ENCODE results near the gene BAHCC1.

The BAHCC1 gene

DNA sequence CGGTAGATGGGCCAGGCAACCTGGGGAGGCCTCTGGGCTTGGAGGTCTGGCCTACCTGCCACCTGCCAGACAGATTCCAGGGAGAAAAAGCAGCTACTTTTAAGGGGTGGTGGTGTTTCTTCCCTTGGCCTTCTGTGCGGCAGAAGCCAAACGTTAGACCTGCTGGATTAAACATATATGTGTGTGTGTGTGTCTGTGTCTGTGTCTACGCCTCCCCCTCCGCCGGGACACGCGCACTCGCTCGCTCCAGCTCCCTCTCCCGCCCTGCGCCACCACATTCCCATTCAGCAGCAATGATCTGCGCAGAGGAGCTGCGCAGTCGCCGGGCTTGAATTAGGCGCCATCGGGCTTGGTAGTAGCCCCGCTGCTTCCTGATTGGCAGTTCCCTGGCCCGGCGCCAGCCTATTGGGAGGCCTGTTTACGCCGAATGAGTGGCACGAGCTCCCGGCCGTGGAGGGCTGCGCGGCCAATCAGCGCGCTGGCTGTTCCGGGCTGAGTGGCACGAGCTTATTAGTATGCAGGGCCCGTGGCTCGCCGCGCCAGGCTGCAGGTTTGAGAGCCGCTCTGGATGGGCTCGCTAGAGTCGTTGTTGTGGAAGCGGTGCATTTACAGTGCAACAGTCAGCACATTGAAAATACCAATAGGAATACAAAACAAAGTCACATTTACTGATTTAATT, at the start of gene BAHCC1:
TSS of gene BAHCC1 (plus strand) at position 537 of the 679 bp plus-strand sequence. CDS start 4,283 bp downstream, outside the sequence.
- Histone ChIP-seq H3K9me3 (replicated peaks; ENCODE audit: insufficient read depth, low read length) (no peaks in the 10 kb centered on the region), H3K27ac (ENCODE audit: low read length) (no peak within 1 kb of the TSS), H2AFZ (ENCODE audit: low read length) (0 out of 2 replicates have a peak within 1 kb of the TSS, but pooled peaks have one; percentile 27), H3K9me2 (replicated peaks; ENCODE audit: insufficient read depth, low read length) (no peaks in the 10 kb centered on the region), H3K4me3 (ENCODE audit: low read length) (peak within 1 kb of the TSS; percentile 21; the same call in 1 of the 2 replicates), H3K4me1 (ENCODE audit: low read length) (peaks cover 10% of the 10 kb centered on the region), H3K9ac (ENCODE audit: low read length) (no peak within 1 kb of the TSS), H3K36me3 (replicated peaks; ENCODE audit: insufficient read depth, low read length) (no peaks in the 10 kb centered on the region), H3K27me3 (replicated peaks; ENCODE audit: insufficient read depth, low read length) (peaks cover 84% of the 10 kb centered on the region), H4K20me1 (ENCODE audit: insufficient read depth, low read length) (no peaks in the 10 kb centered on the region), H3K79me2 (ENCODE audit: low read length) (no peaks in the 10 kb centered on the region), H3F3A (ENCODE audit: insufficient read depth, low read length) (peaks cover 3% of the 10 kb centered on the region; the same call in 1 of the 2 replicates), H3K4me2 (ENCODE audit: low read depth, low read length) (peak within 1 kb of the TSS; percentile 57; the same call in 1 of the 2 replicates)
- peak; percentile 93 for DNase-seq
- TF ChIP-seq, protein P1, sequence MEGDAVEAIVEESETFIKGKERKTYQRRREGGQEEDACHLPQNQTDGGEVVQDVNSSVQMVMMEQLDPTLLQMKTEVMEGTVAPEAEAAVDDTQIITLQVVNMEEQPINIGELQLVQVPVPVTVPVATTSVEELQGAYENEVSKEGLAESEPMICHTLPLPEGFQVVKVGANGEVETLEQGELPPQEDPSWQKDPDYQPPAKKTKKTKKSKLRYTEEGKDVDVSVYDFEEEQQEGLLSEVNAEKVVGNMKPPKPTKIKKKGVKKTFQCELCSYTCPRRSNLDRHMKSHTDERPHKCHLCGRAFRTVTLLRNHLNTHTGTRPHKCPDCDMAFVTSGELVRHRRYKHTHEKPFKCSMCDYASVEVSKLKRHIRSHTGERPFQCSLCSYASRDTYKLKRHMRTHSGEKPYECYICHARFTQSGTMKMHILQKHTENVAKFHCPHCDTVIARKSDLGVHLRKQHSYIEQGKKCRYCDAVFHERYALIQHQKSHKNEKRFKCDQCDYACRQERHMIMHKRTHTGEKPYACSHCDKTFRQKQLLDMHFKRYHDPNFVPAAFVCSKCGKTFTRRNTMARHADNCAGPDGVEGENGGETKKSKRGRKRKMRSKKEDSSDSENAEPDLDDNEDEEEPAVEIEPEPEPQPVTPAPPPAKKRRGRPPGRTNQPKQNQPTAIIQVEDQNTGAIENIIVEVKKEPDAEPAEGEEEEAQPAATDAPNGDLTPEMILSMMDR (IDR thresholded peaks at IDR 0.05; ENCODE audit: low read length): no peak
- TF ChIP-seq EZH2 (optimal IDR thresholded peaks at IDR 0.05; ENCODE audit: low read depth, low read length) (no peak), EZH2phosphoT487 (IDR thresholded peaks at IDR 0.05; ENCODE audit: low read length) (no peak)

DNA sequence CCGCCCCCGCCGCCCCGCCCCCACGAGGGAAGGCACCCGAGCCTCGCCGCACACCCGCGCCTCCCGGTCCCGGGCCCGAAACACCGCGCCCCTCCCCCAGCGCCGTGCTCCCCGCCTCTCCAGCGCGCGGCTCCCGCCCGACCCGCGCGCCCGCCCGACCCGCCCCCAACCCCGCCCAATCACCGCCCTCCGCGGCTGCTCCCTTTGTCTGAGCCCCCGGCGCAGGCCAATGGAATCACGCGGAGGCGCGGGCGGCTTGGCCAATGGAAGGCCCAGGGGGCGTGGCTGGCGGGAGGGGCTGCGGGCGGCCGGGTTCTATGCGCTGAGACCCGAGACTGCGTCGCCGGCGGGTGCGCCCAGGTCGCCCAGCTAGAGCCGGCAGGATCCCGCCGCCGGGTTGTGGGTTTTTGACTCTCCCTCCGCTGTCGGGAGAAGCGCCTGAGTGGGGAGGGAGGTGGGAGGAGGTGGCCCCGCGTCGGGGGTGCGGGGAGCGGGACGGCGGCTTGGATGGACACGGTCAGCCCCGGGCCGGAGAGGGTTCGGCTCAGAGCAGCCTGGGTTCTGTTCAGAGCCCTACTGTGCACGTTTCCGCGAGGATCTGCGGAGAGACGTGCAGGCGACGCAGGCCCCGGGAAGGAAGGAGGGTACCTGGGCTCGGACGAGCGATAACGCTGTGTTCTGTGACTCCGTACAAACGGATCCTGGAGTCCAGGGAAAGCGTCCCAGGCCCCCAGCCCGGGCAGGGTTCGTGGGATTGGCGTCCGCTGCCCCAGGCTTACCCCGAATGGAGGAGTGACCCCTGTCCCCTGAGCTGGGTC, 49.0 kb upstream of the BAHCC1 start:
- H3K27me3 ChIP-seq (replicated peaks; ENCODE audit: insufficient read depth, low read length): peaks cover 82% of the 10 kb centered on the region
- peaks cover 7% of the 10 kb centered on the region; the same call in 1 of the 2 replicates for H3K4me1 ChIP-seq (ENCODE audit: low read length)
- TF ChIP-seq EZH2phosphoT487 (IDR thresholded peaks at IDR 0.05; ENCODE audit: low read length): no peak
- no peak for TF ChIP-seq EZH2 (optimal IDR thresholded peaks at IDR 0.05; ENCODE audit: low read depth, low read length)
- TF ChIP-seq, protein P1 (IDR thresholded peaks at IDR 0.05; ENCODE audit: low read length): no peak
- H3K4me3 ChIP-seq (ENCODE audit: low read length): no peak overlapping the region
- peak; percentile 94 for DNase-seq
- H3K79me2 ChIP-seq (ENCODE audit: low read length): no peaks in the 10 kb centered on the region
- H3K9ac ChIP-seq (ENCODE audit: low read length): no peak overlapping the region
- no peaks in the 10 kb centered on the region for H3F3A ChIP-seq (ENCODE audit: insufficient read depth, low read length)
- no peaks in the 10 kb centered on the region for H4K20me1 ChIP-seq (ENCODE audit: insufficient read depth, low read length)
- no peaks in the 10 kb centered on the region for H3K9me2 ChIP-seq (replicated peaks; ENCODE audit: insufficient read depth, low read length)
- H3K4me2 ChIP-seq (ENCODE audit: low read depth, low read length): peak overlapping the region; percentile 52; the same call in 1 of the 2 replicates
- peak overlapping the region; percentile 48 for H2AFZ ChIP-seq (ENCODE audit: low read length)
- H3K36me3 ChIP-seq (replicated peaks; ENCODE audit: insufficient read depth, low read length): no peaks in the 10 kb centered on the region
- no peak overlapping the region for H3K27ac ChIP-seq (ENCODE audit: low read length)
- no peaks in the 10 kb centered on the region for H3K9me3 ChIP-seq (replicated peaks; ENCODE audit: insufficient read depth, low read length)

DNA sequence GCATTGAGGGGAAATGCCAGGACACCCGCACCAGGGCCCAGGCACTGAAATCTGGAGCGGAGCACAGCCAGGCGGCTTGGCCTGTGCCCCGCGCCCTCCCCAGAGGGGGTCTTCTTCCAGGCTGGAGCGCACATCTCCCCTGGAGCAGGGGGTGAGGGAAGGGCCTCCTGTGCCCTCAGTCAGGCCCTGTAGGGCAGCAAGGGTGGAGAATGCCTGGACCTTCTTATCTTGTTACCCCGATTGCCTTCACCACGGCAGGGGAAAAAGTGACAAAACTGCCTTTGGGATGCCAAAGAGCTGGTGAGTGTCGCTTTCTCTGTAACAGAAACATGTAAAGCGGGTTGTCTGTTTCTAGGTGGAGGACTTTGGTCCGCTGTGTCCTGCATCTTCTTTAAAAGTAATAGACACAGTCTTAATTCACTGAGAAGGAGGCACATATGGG, 48.3 kb upstream of the BAHCC1 start:
- no peaks in the 10 kb centered on the region for H3K36me3 ChIP-seq (replicated peaks; ENCODE audit: insufficient read depth, low read length)
- H3K9me3 ChIP-seq (replicated peaks; ENCODE audit: insufficient read depth, low read length): no peaks in the 10 kb centered on the region
- peaks cover 83% of the 10 kb centered on the region for H3K27me3 ChIP-seq (replicated peaks; ENCODE audit: insufficient read depth, low read length)
- DNase-seq: no peak
- no peak overlapping the region for H3K27ac ChIP-seq (ENCODE audit: low read length)
- no peaks in the 10 kb centered on the region for H3K79me2 ChIP-seq (ENCODE audit: low read length)
- H3K9me2 ChIP-seq (replicated peaks; ENCODE audit: insufficient read depth, low read length): no peaks in the 10 kb centered on the region
- H3K4me1 ChIP-seq (ENCODE audit: low read length): peaks cover 7% of the 10 kb centered on the region; the same call in 1 of the 2 replicates
- TF ChIP-seq, protein P1 (IDR thresholded peaks at IDR 0.05; ENCODE audit: low read length): no peak
- no peak for TF ChIP-seq EZH2phosphoT487 (IDR thresholded peaks at IDR 0.05; ENCODE audit: low read length)
- TF ChIP-seq EZH2 (optimal IDR thresholded peaks at IDR 0.05; ENCODE audit: low read depth, low read length): no peak
- H4K20me1 ChIP-seq (ENCODE audit: insufficient read depth, low read length): no peaks in the 10 kb centered on the region
- H2AFZ ChIP-seq (ENCODE audit: low read length): no peak overlapping the region
- H3F3A ChIP-seq (ENCODE audit: insufficient read depth, low read length): no peaks in the 10 kb centered on the region
- no peak overlapping the region for H3K4me2 ChIP-seq (ENCODE audit: low read depth, low read length)
- H3K9ac ChIP-seq (ENCODE audit: low read length): no peak overlapping the region
- H3K4me3 ChIP-seq (ENCODE audit: low read length): no peak overlapping the region
